Sigmoid colon (tissue), 4 donors: ENCODE results near the gene SERP1.

ENCODE experiments used
- EP300 ChIP-seq, 4 donors: sonication (generic); formaldehyde crosslinking; IDR thresholded peaks; one replicate each; pipeline ENCODE4 v1.6.1; 2017; ENCODE audit warnings: antibody characterized with exemption in 4 of 4
- POLR2AphosphoS5 ChIP-seq, 4 donors: sonication (generic); formaldehyde crosslinking; IDR thresholded peaks; one replicate each; pipeline ENCODE4 v1.6.1; 2017; ENCODE audit warnings: antibody characterized with exemption in 4 of 4
- TF ChIP-seq, protein P1 (sequence below), 4 experiments: fragments of 450-650 bp in 3 of 4; fragments of 200-600 bp in 1 of 4; IDR thresholded peaks; one replicate each; pipeline ENCODE4 v1.5.1; 2016 to 2019; ENCODE audit warnings: antibody characterized with exemption in 4 of 4, mild to moderate bottlenecking in 3 of 4, moderate library complexity in 2 of 4

DNA sequence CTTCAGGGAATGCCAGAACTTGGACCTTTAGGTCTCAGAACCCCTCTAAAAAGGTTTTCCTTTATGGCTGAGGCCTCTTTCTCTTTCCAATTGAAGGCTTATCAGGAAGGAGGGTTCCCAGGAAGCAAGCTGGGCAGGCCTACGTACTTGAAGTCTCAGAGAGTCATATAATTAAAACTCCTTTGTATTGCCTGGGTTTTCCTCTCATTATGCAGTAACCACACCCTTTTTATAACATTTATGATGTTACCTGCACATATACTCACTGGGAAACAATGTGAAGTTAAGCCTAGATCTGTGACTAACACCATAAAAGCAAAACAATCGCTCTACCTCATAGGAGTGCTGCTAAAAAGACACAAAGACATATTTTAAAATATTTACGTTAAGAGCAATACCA lies 27.3 kb downstream of the SERP1 start:
- TF ChIP-seq, protein P1, sequence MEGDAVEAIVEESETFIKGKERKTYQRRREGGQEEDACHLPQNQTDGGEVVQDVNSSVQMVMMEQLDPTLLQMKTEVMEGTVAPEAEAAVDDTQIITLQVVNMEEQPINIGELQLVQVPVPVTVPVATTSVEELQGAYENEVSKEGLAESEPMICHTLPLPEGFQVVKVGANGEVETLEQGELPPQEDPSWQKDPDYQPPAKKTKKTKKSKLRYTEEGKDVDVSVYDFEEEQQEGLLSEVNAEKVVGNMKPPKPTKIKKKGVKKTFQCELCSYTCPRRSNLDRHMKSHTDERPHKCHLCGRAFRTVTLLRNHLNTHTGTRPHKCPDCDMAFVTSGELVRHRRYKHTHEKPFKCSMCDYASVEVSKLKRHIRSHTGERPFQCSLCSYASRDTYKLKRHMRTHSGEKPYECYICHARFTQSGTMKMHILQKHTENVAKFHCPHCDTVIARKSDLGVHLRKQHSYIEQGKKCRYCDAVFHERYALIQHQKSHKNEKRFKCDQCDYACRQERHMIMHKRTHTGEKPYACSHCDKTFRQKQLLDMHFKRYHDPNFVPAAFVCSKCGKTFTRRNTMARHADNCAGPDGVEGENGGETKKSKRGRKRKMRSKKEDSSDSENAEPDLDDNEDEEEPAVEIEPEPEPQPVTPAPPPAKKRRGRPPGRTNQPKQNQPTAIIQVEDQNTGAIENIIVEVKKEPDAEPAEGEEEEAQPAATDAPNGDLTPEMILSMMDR (IDR thresholded peaks at IDR 0.05), result no peak
- TF ChIP-seq POLR2AphosphoS5 (IDR thresholded peaks at IDR 0.05), result no peak
- no peak for TF ChIP-seq EP300 (IDR thresholded peaks at IDR 0.05)
